ENCODE measurements around the gene CYB5B.
"Not testable (repeated sequence)": the region's sequence is repeated elsewhere in the genome, so short reads cannot be mapped to it uniquely, and the experiment has no call there.

The CYB5B gene

GRCh38 chr16:69410219-69410990 is 14.0 kb upstream of the CYB5B start:
- no peak for FAIRE-seq

- no peak for FAIRE-seq
Measured at GRCh38 chr16:69411064-69411985, 13.1 kb upstream of the CYB5B start.

- FAIRE-seq: no peak
Measured at GRCh38 chr16:69412287-69412686, 12.1 kb upstream of the CYB5B start.

- FAIRE-seq: no peak
Measured at GRCh38 chr16:69413045-69413664, 11.3 kb upstream of the CYB5B start.

- no peak for FAIRE-seq
Measured at GRCh38 chr16:69417520-69418199, 6.8 kb upstream of the CYB5B start.

- no peak for FAIRE-seq
Measured at GRCh38 chr16:69419956-69420355, 4.5 kb upstream of the CYB5B start.

GRCh38 chr16:69423189-69423588 is 1.2 kb upstream of the CYB5B start:
- no peak for FAIRE-seq

GRCh38 chr16:69424935-69425784 is 741 bp downstream of the CYB5B start:
- no peak for FAIRE-seq

GRCh38 chr16:69428652-69429051 is 4.2 kb downstream of the CYB5B start:
- FAIRE-seq: no peak

- FAIRE-seq: not testable (repeated sequence)
Measured at GRCh38 chr16:69429058-69429640, 4.7 kb downstream of the CYB5B start.

GRCh38 chr16:69431948-69432468 is 7.6 kb downstream of the CYB5B start:
- FAIRE-seq: no peak

- FAIRE-seq: no peak
Measured at GRCh38 chr16:69434066-69434465, 9.6 kb downstream of the CYB5B start.

- FAIRE-seq: no peak
Measured at GRCh38 chr16:69435977-69436820, 11.8 kb downstream of the CYB5B start.

GRCh38 chr16:69436896-69437295 is 12.5 kb downstream of the CYB5B start:
- peak; percentile 11 for FAIRE-seq

- no peak for FAIRE-seq
Measured at GRCh38 chr16:69438465-69438864, 14.0 kb downstream of the CYB5B start.

- no peak for FAIRE-seq
Measured at GRCh38 chr16:69440250-69440649, 15.8 kb downstream of the CYB5B start.

GRCh38 chr16:69441030-69441429 is 16.6 kb downstream of the CYB5B start:
- FAIRE-seq: not testable (repeated sequence)

GRCh38 chr16:69443927-69444631 is 19.7 kb downstream of the CYB5B start:
- no peak for FAIRE-seq

GRCh38 chr16:69444873-69445517 is 20.6 kb downstream of the CYB5B start:
- FAIRE-seq: peak; percentile 84
